SU-DHL-6 (cell line): ENCODE data around the gene PSD.

ENCODE experiments used
- EZH2phosphoT487 ChIP-seq: fragments of 200-600 bp; sonication (generic), shearing (Covaris generic); conservative IDR thresholded peaks from 2 replicates; pipeline ENCODE4 v1.6.1; 2018; ENCODE audit warnings: mild to moderate bottlenecking, antibody characterized with exemption, low read length, moderate library complexity, mixed read lengths
- TF ChIP-seq, protein P1 (sequence below): fragments of 200-600 bp; sonication (generic); IDR thresholded peaks from one replicate; pipeline ENCODE4 v1.5.1; 2017; ENCODE audit warnings: antibody characterized with exemption, mild to moderate bottlenecking, low read length, moderate library complexity; ENCODE audit not compliant: insufficient read depth, poor library complexity, severe bottlenecking

DNA sequence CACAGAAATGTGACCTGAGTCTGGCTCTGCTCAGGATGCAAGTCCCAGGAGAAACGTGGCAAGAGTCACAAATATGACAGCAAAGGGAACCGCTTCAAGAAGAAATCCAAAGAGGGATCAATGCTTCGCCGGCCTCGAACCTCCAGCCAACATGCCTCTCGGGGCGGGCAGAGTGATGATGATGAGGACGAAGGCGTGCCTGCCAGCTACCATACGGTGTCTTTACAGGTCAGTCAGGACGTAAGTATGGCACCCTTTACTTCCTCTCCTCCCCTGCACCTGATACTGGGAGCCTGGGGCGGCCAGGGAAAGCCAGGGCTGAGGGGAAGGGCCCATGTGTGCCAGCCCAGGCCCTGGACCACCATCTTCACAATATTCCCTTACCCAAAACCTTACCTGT is 41.7 kb downstream of the PSD start:
- TF ChIP-seq, protein P1, sequence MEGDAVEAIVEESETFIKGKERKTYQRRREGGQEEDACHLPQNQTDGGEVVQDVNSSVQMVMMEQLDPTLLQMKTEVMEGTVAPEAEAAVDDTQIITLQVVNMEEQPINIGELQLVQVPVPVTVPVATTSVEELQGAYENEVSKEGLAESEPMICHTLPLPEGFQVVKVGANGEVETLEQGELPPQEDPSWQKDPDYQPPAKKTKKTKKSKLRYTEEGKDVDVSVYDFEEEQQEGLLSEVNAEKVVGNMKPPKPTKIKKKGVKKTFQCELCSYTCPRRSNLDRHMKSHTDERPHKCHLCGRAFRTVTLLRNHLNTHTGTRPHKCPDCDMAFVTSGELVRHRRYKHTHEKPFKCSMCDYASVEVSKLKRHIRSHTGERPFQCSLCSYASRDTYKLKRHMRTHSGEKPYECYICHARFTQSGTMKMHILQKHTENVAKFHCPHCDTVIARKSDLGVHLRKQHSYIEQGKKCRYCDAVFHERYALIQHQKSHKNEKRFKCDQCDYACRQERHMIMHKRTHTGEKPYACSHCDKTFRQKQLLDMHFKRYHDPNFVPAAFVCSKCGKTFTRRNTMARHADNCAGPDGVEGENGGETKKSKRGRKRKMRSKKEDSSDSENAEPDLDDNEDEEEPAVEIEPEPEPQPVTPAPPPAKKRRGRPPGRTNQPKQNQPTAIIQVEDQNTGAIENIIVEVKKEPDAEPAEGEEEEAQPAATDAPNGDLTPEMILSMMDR: no peak
- TF ChIP-seq EZH2phosphoT487: no peak
